Measurements from ENCODE around the gene METAP1D.
A peak's percentile ranks its signal among the peaks of the same experiment; 100 is the strongest.
"Not testable (repeated sequence)": the region's sequence is repeated elsewhere in the genome, so short reads cannot be mapped to it uniquely, and the experiment has no call there.

The METAP1D gene

DNA sequence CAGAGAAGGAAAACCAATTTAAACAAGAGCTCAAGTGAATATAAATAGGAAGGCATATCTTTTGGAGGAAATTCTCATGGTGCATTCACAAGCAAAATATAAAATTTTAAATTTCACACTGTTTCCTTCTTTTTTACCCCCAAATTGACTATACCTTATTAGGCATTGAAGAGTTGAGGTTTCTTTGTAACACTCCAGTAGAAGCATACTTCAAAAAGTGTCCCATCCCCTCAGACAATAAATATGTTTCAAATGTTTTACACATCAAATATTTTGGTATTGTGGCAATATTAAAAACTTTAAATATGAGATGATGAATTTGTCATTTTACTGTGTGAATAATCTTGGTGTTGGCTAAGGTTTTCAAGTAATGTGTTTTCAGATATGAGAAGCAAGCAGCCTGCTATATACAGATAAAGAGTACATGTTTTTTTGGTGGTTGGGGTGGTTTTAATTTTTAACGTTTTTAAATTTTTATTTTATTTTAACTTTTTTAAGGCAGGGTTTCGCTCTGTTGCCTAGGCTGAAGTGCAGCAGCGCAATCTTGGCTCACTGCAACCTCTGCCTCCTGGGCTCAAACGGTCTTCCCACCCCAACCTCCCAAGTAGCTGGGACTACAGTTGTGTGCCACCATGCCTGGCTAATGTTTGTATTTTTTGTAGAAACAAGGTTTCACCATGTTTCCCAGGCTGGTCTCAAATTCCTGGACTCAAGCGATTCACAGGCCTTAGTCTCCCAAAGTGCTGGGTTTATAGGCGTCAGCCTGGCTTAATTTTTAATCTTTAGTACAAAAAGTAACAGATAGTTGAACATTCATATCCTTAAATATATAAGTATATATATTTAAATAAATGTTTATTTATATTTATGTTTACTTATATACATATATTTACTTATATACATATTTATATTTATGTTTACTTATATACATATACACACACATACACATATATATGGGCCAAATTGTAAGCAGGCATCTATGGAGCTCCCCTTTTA lies 49.1 kb downstream of the METAP1D start:
- TF ChIP-seq GATA1 (IDR thresholded peaks at IDR 0.05; ENCODE audit: low read depth, low read length): no peak
- no peak for TF ChIP-seq POLR2A (IDR thresholded peaks at IDR 0.05; ENCODE audit: low read length)

DNA sequence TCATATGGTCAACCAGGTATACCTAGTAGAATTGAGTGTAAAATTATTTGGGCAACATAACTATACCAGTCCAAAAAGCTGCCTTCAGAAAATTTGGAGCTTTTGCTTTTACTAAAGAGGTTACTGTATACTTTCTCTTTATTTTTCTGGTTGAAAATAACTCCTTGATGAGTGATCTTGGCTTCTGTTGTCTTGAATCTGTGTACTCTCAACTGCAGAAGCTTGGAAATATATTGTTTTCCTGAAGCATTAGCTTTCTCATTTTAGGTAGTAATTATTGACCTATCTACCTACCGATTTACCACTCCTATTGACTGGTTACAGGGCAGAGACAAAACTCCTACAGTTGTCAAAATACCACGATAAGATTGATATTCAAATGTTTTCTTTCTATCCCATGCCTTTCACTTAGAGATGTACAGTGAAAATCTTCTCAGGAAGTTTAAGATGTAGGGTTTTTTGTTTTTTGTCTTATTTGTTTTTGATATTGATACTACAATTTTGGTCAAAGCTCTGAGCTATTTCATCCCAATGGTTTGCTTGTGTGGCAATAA lies 49.9 kb downstream of the METAP1D start:
- TF ChIP-seq POLR2A (IDR thresholded peaks at IDR 0.05; ENCODE audit: low read length) (no peak), GATA1 (IDR thresholded peaks at IDR 0.05; ENCODE audit: low read depth, low read length) (no peak)
- peak in 1 of 2 experiments; percentile 26 for DNase-seq

More for the DNA sequence above, 49.1 kb downstream of the METAP1D start:
- DNase-seq: peak; percentile 64 to 70

DNA sequence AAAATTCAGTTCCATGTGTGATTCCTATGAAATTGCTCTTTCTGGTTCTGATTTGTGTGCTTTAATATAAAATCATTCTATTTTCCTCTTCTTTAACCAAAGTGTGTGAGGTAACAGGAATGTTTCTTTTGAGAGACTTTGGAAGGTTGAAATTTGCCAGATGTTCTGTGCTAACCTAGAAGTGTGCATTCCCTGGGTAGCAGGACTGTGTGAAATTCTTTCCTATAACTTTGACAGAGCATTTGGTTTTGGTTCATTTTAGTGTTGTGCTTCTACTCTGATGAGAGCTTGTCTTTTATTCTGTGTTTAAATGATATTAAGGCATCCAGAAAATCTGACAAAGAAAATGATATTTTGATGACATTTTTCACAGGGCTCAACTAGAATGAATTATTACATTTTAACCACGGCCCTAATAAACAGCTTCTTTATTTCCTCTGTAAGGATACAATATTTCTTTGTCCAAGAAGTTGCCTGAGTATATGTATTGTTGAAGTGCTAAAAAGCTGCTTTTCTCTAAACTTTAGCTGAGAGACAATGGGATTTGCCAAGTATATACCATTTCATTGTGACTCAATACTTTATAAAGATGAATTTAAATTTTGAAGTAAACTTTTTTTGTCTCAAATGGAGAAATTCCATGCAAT lies 50.8 kb downstream of the METAP1D start:
- no peak for TF ChIP-seq GATA1 (IDR thresholded peaks at IDR 0.05; ENCODE audit: low read depth, low read length)
- TF ChIP-seq POLR2A (IDR thresholded peaks at IDR 0.05; ENCODE audit: low read length): no peak
- no peak for DNase-seq

DNA sequence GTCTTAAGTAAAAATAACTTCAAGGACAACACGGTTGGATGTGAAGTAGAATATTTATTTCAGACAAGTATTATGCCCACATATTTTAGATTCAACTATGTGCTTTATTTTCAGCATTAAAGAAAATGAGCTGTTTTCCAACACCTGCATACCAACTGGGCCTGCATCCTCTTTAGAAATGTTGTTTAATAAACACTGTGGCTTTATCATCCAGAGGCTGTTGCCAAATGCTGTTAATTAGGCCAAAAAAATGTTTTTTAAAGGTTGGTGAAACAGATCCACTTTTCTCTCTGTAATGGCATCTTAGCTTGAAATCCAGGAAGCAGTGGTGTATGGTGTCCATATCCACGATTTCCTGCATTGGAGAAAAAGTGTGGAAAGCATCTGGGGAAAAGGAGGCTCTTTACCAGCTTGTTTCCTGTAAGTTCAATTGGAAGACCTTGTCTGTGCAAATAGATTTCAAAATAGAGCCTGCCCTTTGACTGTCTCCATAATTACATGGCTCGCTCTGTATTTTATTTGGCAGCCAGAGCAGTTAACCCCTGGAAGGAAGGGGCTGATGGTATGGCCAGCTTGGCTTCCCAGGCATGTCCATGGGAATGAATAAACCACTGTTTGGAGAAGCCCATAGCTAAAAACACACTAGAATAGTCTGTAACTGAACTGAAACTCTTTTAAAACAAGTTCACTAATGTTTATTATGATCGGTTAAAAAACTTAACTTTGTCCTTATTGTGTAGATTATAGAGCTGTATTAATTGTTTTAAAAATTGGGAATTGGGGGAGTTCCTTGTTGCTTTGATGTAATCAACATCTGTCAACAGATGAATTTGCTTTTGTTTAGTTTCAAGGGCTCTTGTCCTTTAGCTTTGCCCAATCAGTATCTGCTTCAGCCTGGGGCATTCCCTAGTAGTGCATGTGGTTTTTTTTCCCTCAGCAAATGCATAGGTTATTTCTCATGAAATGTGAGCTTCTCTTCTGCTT lies 52.5 kb downstream of the METAP1D start:
- DNase-seq: no peak
- no peak for TF ChIP-seq GATA1 (IDR thresholded peaks at IDR 0.05; ENCODE audit: low read depth, low read length)
- no peak for TF ChIP-seq POLR2A (IDR thresholded peaks at IDR 0.05; ENCODE audit: low read length)

DNA sequence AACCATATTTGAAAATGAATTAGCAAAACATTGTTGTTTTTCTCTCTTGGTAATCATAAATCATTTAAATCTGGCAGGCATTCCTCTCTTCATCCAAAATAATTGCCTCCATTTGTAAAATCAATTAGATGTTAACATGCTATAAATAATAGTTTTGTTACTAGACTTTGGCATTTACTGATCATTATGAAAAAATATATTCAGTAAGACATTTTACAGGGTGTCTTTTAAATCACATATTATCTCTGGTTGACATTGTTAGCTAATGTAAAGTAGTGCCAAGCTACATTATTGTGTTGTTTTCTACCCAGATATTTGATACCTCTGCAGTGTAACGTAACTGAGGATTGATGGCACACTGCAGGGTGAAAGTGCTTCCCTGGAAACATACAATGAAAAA lies 53.7 kb downstream of the METAP1D start:
- no peak for DNase-seq
- TF ChIP-seq GATA1 (IDR thresholded peaks at IDR 0.05; ENCODE audit: low read depth, low read length) (no peak), POLR2A (IDR thresholded peaks at IDR 0.05; ENCODE audit: low read length) (no peak)

DNA sequence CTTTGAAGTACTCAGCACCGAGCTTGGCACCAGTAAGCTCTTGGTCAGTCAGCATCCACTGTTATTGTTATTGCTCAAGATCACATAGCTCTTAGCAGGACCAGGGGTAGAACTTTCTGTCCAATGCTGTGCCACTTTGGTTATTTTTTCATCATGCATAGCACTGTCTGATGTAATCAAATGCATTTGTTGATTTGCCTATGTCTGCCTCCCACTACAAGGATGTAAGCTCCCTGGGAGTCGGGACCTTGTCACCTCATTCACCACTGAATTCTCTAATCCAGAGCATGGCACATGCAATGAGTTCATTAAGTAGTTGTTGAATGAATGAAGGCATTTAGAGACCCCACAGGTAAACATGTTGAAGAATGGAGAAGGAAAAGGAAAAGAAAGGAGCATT lies 56.5 kb downstream of the METAP1D start:
- TF ChIP-seq GATA1 (IDR thresholded peaks at IDR 0.05; ENCODE audit: low read depth, low read length): no peak
- DNase-seq: no peak

DNA sequence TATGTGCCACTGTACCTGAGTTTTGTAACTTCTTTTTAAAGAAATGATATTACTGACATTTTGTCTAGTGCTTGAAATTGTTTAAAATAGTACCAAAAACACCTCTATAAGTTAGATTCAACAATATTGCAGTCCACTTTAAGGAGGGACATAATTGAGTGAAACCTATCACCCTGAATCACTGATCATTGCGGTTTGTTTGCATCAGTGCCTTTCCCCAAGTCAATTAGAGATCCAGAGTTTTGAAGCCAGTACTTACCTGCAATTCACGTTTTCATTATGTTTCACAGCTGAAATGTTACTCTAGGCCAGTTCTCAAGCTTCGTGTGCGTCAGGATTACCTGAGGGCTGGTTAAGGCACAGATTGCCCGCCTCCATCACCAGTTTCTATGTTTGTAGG lies 58.9 kb downstream of the METAP1D start:
- peak in 1 of 2 experiments; percentile 37 for DNase-seq
- TF ChIP-seq POLR2A (IDR thresholded peaks at IDR 0.05; ENCODE audit: low read length) (no peak), GATA1 (IDR thresholded peaks at IDR 0.05; ENCODE audit: low read depth, low read length) (no peak)

DNA sequence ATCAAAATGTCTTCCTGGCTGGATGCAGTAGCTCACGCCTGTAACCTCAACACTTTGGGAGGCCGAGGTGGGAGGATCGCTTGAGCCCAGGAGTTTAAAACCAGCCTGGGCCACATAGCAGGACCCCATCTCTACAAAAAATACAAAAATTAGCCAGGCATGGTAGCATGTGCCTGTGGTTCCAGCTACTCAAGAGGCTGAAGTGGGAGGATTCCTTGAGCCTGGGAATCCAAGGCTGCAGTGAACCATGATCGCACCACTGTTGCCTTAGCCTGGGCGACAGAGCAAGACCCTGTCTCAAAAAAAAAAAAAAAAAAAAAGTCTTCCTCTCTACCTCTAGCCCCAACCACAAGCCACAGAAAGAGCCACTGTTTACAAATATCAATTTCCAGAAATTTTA lies 60.4 kb downstream of the METAP1D start:
- DNase-seq: not testable (repeated sequence)

DNA sequence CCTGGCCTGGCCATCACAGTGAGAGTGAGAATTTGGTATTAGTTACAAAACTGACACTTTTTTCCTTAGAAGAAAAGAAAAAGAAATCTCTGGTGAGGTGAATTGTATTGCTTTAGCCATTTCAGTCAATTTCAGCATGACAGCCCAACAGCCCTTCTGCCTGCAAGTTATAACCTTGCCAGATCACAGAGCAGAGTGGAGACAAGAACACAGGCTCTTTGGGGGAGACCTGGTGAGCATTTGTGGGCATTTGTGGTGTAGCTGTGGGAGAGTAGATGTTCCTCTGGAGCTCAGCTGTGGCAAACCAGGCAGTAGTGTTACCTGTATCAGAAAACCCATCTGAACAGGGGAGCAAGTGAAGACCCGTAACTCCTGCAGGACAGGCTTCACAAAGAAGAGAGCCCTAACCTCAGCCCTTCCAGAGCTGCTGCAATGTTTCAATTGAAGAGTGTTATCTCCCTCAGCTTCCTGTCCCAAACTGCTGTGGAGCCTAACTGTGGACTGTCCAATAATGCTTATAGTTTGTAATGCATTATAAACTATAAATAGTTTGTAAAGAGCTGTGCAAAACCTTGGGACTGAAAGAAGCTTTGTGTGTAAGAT lies 62.8 kb downstream of the METAP1D start:
- TF ChIP-seq POLR2A (IDR thresholded peaks at IDR 0.05; ENCODE audit: low read length): no peak
- TF ChIP-seq GATA1 (IDR thresholded peaks at IDR 0.05; ENCODE audit: low read depth, low read length): no peak
- DNase-seq: no peak

DNA sequence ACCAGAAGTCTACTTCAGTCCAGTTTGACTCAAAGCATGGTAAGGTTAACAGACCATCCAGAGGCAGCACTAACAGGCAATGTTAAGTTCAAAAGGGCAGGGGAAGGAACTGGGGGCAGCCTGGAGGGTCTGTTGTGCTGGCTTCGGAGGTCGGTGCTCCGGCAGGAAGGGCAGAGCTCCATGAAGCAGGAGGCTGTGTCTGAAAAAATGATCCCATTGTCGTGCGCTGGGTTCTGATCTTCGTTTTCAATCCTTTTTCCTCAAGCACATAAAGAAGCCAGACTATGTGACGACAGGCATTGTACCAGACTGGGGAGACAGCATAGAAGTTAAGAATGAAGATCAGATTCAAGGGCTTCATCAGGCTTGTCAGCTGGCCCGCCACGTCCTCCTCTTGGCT lies 63.7 kb downstream of the METAP1D start:
- no peak for TF ChIP-seq GATA1 (IDR thresholded peaks at IDR 0.05; ENCODE audit: low read depth, low read length)
- no peak for DNase-seq

DNA sequence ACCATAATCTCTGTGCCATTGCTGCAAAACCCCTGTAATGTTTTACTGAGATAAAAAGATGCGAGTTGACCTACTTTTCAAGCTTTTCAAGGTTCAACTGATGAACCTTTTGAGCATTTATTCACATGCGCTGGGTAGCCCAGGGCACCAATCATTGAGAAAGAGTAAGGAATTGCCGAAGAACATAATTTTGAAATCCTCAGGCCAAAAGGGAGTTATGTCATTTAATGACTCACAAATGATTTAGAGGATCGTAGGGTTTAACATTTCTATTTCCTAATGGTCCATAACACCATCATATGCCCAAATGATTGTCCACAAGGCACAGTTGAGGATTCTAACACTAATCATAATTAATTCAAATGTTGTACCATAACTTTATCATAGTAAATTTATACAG lies 65.4 kb downstream of the METAP1D start:
- no peak for TF ChIP-seq POLR2A (IDR thresholded peaks at IDR 0.05; ENCODE audit: low read length)
- no peak for TF ChIP-seq GATA1 (IDR thresholded peaks at IDR 0.05; ENCODE audit: low read depth, low read length)
- no peak for DNase-seq

DNA sequence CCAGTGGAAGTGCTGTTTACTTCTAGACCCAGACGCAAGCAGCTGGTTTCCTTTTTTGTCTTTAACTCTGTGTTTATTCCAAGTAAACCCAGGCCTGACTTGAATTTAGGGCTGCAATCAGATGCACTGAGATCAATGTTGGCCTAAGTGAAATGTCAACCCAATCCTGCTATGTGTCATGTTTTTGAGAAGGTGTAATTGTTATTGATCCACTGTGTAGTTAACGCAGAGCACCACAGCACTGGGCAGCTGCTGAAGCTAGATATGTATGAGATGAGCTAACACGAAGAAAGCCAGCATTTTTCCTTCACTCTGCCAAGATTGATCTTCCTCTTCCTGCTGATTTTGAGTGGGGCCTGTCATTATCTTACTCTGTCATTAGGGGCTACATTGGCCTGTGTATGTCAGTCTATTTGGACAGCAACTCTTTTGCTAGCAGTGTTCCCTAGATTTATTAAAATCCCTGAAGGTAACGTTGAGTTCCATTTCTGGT lies 66.7 kb downstream of the METAP1D start:
- TF ChIP-seq POLR2A (IDR thresholded peaks at IDR 0.05; ENCODE audit: low read length) (no peak), GATA1 (IDR thresholded peaks at IDR 0.05; ENCODE audit: low read depth, low read length) (no peak)

DNA sequence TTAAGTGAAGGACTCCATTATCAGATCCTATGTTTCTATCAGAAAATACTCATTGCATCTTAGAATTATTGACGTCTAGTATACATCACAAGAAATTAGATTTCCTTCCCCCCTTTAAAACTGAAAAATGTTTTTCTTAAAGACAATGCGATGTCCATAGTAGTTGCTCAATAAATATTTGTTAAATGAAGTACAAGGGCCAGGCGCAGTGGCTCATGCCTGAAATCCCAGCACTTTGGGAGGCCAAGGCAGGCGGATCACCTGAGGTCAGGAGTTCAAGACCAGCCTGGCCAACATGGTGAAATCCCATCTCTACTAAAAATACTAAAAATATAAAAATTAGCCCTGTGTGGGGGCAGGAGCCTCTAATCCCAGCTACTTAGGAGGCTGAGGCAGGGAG lies 68.2 kb downstream of the METAP1D start:
- not testable (repeated sequence) for DNase-seq

More for the DNA sequence above, 66.7 kb downstream of the METAP1D start:
- no peak for DNase-seq
